ENCODE data around the gene HIF1AN. TPM values are rescaled to one million over a fixed set of nuclear protein-coding genes. Genes with fewer than 3 reads are reported as not detected.

The HIF1AN gene
- total RNA-seq, 1 experiment from 2014 or later = 71.2 TPM

DNA sequence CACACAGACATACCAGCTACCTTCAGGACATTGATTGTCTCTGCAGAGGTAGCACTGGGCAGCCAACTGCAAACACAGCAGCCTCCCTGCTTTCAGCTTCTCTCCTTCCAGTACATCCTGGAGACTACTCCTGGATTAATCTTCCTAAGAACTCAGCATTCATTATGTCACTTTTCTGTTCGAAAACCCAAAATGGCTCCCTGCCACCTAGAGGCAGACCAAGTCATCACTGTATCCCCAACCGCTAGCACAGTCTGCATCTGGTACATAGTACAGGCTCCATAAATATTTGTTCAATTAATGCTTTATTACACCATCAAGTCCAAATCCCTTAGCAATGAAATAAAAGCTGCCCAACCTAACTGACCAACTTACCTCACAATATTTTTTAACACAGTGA, 11.1 kb upstream of the HIF1AN start:
- H3K9me3 Mint-ChIP-seq (ENCODE audit: unreplicated experiment) = no peaks in the 10 kb centered on the region
- H3K27me3 Mint-ChIP-seq (ENCODE audit: insufficient read depth, unreplicated experiment) = no peaks in the 10 kb centered on the region
- H3K36me3 Mint-ChIP-seq (ENCODE audit: insufficient read depth, unreplicated experiment) = peaks cover 24% of the 10 kb centered on the region
- ChIA-PET CTCF (interaction anchor here (1.6 kb wide), 1 partner anchor 11 kb away, joined by 4 read pairs; the partner anchor contains the start of gene HIF1AN), POLR2A (interaction anchor here (1.1 kb wide), 1 partner anchor 11 kb away, joined by 6 read pairs; the partner anchor contains the start of gene HIF1AN)
- H3K36me3 ChIP-seq (ENCODE audit: control insufficient read depth, insufficient read depth, low read length) = peaks cover 5% of the 10 kb centered on the region
- H3K4me1 ChIP-seq = peaks cover 6% of the 10 kb centered on the region
- no TSS peak for BruUV-seq (replicated peaks)
- intact Hi-C loops (cut with micrococcal nuclease; ENCODE audit: unreplicated experiment) = no loop called here
- H3K4me3 ChIP-seq (ENCODE audit: low read depth, low read length) = no peak overlapping the region
- TF ChIP-seq, protein P1, sequence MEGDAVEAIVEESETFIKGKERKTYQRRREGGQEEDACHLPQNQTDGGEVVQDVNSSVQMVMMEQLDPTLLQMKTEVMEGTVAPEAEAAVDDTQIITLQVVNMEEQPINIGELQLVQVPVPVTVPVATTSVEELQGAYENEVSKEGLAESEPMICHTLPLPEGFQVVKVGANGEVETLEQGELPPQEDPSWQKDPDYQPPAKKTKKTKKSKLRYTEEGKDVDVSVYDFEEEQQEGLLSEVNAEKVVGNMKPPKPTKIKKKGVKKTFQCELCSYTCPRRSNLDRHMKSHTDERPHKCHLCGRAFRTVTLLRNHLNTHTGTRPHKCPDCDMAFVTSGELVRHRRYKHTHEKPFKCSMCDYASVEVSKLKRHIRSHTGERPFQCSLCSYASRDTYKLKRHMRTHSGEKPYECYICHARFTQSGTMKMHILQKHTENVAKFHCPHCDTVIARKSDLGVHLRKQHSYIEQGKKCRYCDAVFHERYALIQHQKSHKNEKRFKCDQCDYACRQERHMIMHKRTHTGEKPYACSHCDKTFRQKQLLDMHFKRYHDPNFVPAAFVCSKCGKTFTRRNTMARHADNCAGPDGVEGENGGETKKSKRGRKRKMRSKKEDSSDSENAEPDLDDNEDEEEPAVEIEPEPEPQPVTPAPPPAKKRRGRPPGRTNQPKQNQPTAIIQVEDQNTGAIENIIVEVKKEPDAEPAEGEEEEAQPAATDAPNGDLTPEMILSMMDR (IDR thresholded peaks at IDR 0.05; ENCODE audit: insufficient read depth in 1 of 2, low read depth in 1 of 2, low read length in 1 of 2, severe bottlenecking in 1 of 2, unreplicated experiment in 1 of 2) = peak in 1 of 2 experiments; percentile 14
- no peak for DNase-seq
- H3K4me3 Mint-ChIP-seq (ENCODE audit: unreplicated experiment) = no peak overlapping the region
- H3K9me3 ChIP-seq = no peaks in the 10 kb centered on the region
- H3K4me1 Mint-ChIP-seq (ENCODE audit: low read depth, unreplicated experiment) = peaks cover 7% of the 10 kb centered on the region
- no peaks in the 10 kb centered on the region for H3K27me3 ChIP-seq (replicated peaks; ENCODE audit: control insufficient read depth, insufficient read depth, low read length)
- H3K27ac Mint-ChIP-seq (ENCODE audit: unreplicated experiment) = no peak overlapping the region

DNA sequence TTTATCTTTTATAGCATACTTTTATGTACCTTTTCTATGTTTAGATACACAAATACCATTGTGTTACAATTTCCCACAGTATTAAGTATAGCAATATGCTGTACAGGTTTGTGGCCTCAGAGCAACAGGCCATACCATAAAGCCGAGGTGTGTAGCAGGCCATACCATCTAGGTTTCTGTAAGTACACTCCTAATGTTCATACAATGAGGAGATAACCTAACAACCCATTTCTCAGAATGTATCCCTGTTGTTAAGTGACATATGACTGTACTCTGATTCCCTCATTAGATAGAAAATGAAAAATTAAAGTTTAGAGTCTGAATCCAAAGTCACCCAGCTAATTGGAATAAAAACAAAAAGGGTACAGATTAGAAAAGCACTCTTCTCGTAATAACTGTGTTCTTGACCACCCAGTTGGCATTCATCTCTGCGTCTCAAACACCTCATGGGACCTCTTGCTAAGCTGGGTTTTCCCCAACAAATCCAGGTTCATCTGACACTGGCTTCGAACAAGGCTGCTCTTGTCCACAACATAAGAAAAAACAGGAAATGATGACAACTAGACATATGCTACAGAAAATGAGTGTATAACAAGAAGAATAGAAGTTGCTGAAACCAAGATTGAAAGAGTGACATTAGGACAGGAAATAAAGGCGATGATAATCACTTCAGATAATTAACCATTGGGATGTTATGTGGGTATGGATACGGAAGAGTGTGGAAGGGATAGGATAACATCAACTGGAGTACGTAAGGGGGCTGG, 7.4 kb upstream of the HIF1AN start:
- intact Hi-C loops (cut with micrococcal nuclease; ENCODE audit: unreplicated experiment) = no loop called here
- Histone ChIP-seq H3K9me3 (no peaks in the 10 kb centered on the region), H3K36me3 (ENCODE audit: control insufficient read depth, insufficient read depth, low read length) (peaks cover 5% of the 10 kb centered on the region), H3K4me1 (peaks cover 6% of the 10 kb centered on the region), H3K27me3 (replicated peaks; ENCODE audit: control insufficient read depth, insufficient read depth, low read length) (no peaks in the 10 kb centered on the region), H3K4me3 (ENCODE audit: low read depth, low read length) (peak overlapping the region; percentile 53)
- Mint-ChIP-seq H3K4me3 (ENCODE audit: unreplicated experiment) (peak overlapping the region; percentile 98), H3K4me1 (ENCODE audit: low read depth, unreplicated experiment) (peaks cover 7% of the 10 kb centered on the region), H3K36me3 (ENCODE audit: insufficient read depth, unreplicated experiment) (peaks cover 28% of the 10 kb centered on the region), H3K27ac (ENCODE audit: unreplicated experiment) (peak overlapping the region; percentile 3), H3K9me3 (ENCODE audit: unreplicated experiment) (no peaks in the 10 kb centered on the region), H3K27me3 (ENCODE audit: insufficient read depth, unreplicated experiment) (no peaks in the 10 kb centered on the region)
- BruUV-seq (replicated peaks) = TSS peak; percentile 60
- TF ChIP-seq, protein P1 (IDR thresholded peaks at IDR 0.05; ENCODE audit: insufficient read depth in 1 of 2, low read depth in 1 of 2, low read length in 1 of 2, severe bottlenecking in 1 of 2, unreplicated experiment in 1 of 2) = no peak
- CTCF ChIA-PET = interaction anchor here (1.7 kb wide), 1 partner anchor 7 kb away, joined by 6 read pairs; the partner anchor contains the start of gene HIF1AN
- POLR2A ChIA-PET = interaction anchor here (0.5 kb wide), 1 partner anchor 533 kb away, joined by 4 read pairs; no protein-coding TSS in a partner anchor
- DNase-seq = no peak

DNA sequence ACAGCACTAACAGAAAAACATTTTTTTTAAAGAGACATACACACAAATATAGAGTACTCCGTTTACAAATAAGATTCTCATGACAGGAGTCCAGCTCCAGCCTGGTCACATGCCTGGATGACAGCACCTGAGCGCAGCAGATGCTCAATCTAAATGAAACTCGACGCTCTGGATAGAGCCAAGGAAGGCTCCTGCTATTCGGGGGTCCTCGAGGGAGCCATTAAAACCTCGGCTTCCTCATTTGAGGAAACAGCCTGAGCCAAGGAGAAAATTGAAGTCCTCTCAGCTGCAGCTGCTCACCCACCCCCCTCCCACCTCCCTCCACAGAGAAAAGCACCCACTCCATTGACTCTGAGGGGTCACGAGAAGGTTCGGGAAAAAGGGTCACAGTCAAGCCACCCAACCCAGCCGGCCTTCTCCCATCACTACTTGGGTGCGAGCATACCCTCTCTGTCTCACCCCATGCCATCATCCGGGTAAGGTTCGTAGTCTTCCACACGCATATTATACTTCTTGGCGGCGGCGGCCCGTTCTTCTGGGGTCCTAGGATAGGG, 6.7 kb upstream of the HIF1AN start:
- TF ChIP-seq, protein P1 (IDR thresholded peaks at IDR 0.05; ENCODE audit: insufficient read depth in 1 of 2, low read depth in 1 of 2, low read length in 1 of 2, severe bottlenecking in 1 of 2, unreplicated experiment in 1 of 2) = no peak
- CTCF ChIA-PET = interaction anchor here (1.2 kb wide), 1 partner anchor 10 kb away, joined by 8 read pairs; no protein-coding TSS in a partner anchor
- Histone ChIP-seq H3K4me3 (ENCODE audit: low read depth, low read length) (peak overlapping the region; percentile 53), H3K27me3 (replicated peaks; ENCODE audit: control insufficient read depth, insufficient read depth, low read length) (no peaks in the 10 kb centered on the region), H3K9me3 (no peaks in the 10 kb centered on the region), H3K4me1 (peaks cover 6% of the 10 kb centered on the region), H3K36me3 (ENCODE audit: control insufficient read depth, insufficient read depth, low read length) (peaks cover 5% of the 10 kb centered on the region)
- no peaks in the 10 kb centered on the region for H3K9me3 Mint-ChIP-seq (ENCODE audit: unreplicated experiment)
- peak overlapping the region; percentile 97 for H3K27ac Mint-ChIP-seq (ENCODE audit: unreplicated experiment)
- DNase-seq = no peak
- POLR2A ChIA-PET = no interaction called here
- H3K36me3 Mint-ChIP-seq (ENCODE audit: insufficient read depth, unreplicated experiment) = peaks cover 23% of the 10 kb centered on the region
- H3K4me1 Mint-ChIP-seq (ENCODE audit: low read depth, unreplicated experiment) = peaks cover 7% of the 10 kb centered on the region
- BruUV-seq (replicated peaks) = no TSS peak
- intact Hi-C loops (cut with micrococcal nuclease; ENCODE audit: unreplicated experiment) = no loop called here
- peak overlapping the region; percentile 98 for H3K4me3 Mint-ChIP-seq (ENCODE audit: unreplicated experiment)
- H3K27me3 Mint-ChIP-seq (ENCODE audit: insufficient read depth, unreplicated experiment) = no peaks in the 10 kb centered on the region
